Endothelial cell of umbilical vein (primary cell): ENCODE measurements around the gene LPCAT3.

ENCODE experiments used
- EZH2 ChIP-seq: IDR thresholded peaks from 2 replicates; pipeline ENCODE4 v1.6.1; 2012; ENCODE audit warnings: borderline replicate concordance, low read depth, mild to moderate bottlenecking, moderate library complexity, low read length, inconsistent platforms; ENCODE audit not compliant: severe bottlenecking
- POLR2A ChIP-seq: IDR thresholded peaks from 2 replicates; pipeline ENCODE4 v1.6.1; 2012; ENCODE audit warnings: low read depth, mild to moderate bottlenecking, control low read depth, low read length
- POLR2AphosphoS5 ChIP-seq: IDR thresholded peaks from 2 replicates; pipeline ENCODE4 v1.6.1; 2012; ENCODE audit warnings: low read depth, mild to moderate bottlenecking, control low read depth, low read length, moderate library complexity; ENCODE audit not compliant: insufficient read depth
- TF ChIP-seq, protein P1 (sequence below), 2 donors: IDR thresholded peaks; 1 replicate in 1 of 2; 2 replicates in 1 of 2; pipeline ENCODE4 v1.5.1; 2011; ENCODE audit warnings: low read length in 2 of 2, mild to moderate bottlenecking in 2 of 2, moderate library complexity in 2 of 2, control low read depth in 1 of 2, inconsistent platforms in 1 of 2, low read depth in 1 of 2; ENCODE audit not compliant: insufficient read depth in 1 of 2; ENCODE audit errors: extremely low read depth in 1 of 2
- TF ChIP-seq, protein P2 (sequence below): IDR thresholded peaks from 2 replicates; pipeline ENCODE4 v1.6.1; 2011; ENCODE audit not compliant: insufficient read depth, insufficient read length

DNA sequence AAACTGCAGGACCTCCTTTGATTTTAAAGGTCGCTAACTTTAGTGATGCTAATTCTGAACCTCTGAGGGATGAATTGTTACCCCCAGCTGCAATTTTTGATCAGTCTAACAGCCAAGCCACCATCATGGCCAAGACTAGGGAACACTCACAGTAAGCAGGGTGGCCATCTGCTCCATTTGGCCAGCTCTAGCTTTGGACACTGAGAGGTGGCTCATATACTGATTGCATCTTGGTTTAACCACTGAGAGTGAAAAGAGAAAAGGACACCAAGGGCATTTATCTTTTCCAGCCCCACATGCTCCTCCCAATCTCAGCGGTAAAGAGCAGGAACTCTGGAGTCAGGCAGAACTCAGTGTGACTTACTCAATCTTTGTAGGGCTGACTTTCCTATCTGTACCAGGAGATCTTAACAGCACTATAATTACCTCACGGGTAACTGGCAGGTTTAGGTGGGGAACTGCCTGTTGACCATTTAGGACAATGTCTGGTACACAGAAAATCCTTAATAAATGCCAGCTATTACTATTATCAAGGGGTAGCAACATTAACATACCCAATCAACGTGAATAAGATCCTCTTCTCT, 6.2 kb downstream of the LPCAT3 start:
- TF ChIP-seq EZH2: no peak
- TF ChIP-seq POLR2A: no peak
- TF ChIP-seq, protein P1, sequence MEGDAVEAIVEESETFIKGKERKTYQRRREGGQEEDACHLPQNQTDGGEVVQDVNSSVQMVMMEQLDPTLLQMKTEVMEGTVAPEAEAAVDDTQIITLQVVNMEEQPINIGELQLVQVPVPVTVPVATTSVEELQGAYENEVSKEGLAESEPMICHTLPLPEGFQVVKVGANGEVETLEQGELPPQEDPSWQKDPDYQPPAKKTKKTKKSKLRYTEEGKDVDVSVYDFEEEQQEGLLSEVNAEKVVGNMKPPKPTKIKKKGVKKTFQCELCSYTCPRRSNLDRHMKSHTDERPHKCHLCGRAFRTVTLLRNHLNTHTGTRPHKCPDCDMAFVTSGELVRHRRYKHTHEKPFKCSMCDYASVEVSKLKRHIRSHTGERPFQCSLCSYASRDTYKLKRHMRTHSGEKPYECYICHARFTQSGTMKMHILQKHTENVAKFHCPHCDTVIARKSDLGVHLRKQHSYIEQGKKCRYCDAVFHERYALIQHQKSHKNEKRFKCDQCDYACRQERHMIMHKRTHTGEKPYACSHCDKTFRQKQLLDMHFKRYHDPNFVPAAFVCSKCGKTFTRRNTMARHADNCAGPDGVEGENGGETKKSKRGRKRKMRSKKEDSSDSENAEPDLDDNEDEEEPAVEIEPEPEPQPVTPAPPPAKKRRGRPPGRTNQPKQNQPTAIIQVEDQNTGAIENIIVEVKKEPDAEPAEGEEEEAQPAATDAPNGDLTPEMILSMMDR (IDR thresholded peaks at IDR 0.05; ENCODE audit: extremely low read depth in 1 of 2, insufficient read depth in 1 of 2, low read depth in 1 of 2, low read length in 2 of 2): no peak
- TF ChIP-seq, protein P2, sequence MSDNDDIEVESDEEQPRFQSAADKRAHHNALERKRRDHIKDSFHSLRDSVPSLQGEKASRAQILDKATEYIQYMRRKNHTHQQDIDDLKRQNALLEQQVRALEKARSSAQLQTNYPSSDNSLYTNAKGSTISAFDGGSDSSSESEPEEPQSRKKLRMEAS: no peak
- no peak for TF ChIP-seq POLR2AphosphoS5
